Activated CD4-positive, alpha-beta T cell treated with anti-CD3 and anti-CD28 coated beads for 24 hours (primary cell): Measurements from ENCODE around the gene ABHD4.
A peak's percentile ranks its signal among the peaks of the same experiment; 100 is the strongest.
"Not testable (repeated sequence)": the region's sequence is repeated elsewhere in the genome, so short reads cannot be mapped to it uniquely, and the experiment has no call there.

ENCODE experiments used
- DNase-seq, 2 donors: peaks; one replicate each; pipeline ENCODE4 v3.0.0-alpha.2; 2020; ENCODE audit warnings: low read depth in 2 of 2

The ABHD4 gene

GRCh38 chr14:22627506-22628263 is 29.6 kb downstream of the ABHD4 start:
- DNase-seq, result no peak

GRCh38 chr14:22629361-22629760 is 31.3 kb downstream of the ABHD4 start:
- DNase-seq, result no peak

- DNase-seq, result no peak
Observed at GRCh38 chr14:22630066-22630465, 32.0 kb downstream of the ABHD4 start.

- DNase-seq, result no peak
Observed at GRCh38 chr14:22630486-22630885, 32.4 kb downstream of the ABHD4 start.

GRCh38 chr14:22634233-22634900 is 36.3 kb downstream of the ABHD4 start:
- no peak for DNase-seq

- not testable (repeated sequence) for DNase-seq
Observed at GRCh38 chr14:22635980-22636379, 37.9 kb downstream of the ABHD4 start.

GRCh38 chr14:22640192-22640591 is 42.1 kb downstream of the ABHD4 start:
- DNase-seq, result no peak

GRCh38 chr14:22641846-22642245 is 43.7 kb downstream of the ABHD4 start:
- no peak for DNase-seq

GRCh38 chr14:22644305-22644635 is 46.2 kb downstream of the ABHD4 start, which contains the start of gene OR6J1:
Gene OR6J1 (minus strand): TSS chr14:22644352. CDS start chr14:22634811, 9,541 bp downstream.
- DNase-seq, result no peak

DNA sequence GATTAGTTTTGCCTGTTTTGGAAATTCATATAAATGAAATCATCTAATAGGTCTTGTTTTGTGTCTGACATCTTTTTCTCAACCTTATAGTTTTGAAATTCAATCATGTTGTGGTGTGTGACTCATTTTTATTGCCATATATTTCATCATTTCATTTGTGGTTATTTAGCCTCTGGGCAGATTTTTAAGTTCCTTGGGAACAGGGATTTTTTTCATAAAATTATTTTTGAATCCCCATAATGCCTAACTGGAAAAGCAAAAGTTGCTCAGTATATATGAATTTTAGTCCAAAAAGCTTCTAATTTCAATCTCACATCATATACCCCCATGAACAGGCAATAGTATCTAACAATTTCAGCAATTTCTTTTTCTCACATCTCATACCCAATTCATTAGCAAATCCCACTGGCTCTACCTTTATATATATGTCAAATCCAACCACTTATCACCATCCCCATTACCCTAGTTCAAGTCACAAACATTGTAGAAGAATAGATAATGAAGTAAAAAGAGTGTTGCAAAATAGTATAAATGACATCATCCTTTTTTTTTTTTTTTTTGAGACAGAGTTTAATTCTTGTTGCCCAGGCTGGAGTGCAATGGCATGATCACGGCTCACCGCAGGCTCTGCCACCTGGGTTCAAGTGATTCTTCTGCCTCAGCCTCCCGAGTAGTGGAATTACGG is 48.6 kb downstream of the ABHD4 start:
- DNase-seq, result no peak

DNA sequence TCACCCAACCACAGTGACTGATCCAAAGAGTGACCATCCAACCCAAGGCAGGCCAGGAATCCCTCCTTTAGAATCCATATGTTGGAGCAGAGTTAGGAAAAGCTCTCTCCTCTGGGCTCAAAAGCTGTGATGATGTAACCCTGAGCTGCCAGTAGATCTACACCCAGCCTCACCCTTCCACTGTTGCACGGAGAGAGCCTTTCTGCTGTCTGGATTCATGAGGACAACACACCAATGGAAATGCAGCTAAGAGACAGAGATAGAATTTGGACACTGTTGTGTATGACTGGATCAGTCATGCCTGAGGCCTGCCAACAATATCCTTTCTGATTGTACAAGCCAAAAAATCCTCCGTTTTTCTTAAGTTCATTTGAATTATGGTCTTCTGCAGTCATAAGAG is 50.4 kb downstream of the ABHD4 start:
- no peak for DNase-seq

DNA sequence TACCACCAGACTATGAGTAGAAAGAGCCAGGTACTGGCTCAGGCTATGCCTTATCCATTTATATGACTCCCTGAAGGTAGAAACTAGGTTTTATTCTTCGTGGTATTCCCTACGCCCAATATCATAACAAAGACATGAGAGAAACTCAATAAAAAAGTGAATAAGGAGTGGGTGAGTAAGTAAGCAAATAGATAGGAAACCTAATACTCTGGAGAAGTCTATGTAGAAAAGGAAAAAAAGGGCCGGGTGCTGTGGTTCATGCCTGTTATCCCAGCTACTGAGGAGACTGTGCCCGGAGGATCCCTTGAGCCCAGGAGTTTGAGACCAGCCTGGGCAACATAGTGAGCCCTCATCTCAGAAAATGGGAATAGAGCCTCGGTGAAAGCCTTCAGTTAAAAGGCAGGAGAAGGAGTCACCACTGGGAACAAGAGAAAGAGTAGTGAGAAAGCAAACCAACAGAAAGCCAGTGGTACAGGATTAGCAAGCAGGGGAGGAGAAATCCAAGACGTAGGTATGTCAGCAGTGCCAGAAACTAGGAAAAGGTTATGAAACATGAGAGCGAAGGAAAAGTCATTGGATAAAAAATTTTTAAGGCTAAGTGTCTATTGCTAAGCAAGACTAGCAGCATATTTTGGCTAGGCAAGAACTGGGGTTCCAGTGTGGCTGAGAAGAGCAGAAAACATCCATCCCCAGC is 52.1 kb downstream of the ABHD4 start:
- no peak for DNase-seq

DNA sequence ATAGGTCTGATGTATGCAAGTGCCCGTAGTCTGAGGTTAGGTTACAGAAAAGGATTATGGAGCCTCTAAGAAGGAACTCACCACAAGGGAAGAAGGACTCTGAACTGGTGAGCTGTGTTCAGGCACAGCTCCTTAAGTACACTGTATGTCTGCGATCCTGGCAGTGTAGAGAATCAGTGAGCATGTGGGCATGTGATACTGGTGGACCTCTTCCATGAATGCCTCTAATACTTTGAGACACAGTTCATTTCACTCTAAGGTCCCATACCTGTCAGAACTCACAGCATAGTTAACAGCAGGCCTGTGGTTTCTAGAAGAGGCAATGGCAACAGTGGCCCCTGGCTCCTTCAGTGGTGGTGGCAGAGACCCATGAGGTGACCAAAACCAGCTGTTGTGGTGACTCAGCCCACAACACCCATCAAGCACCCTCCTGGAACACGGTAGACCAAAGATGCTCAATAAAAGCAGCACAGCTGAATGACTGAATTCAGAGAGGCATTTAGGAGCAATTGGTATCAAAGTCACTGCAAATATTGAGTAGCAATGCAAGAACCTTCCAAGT is 52.9 kb downstream of the ABHD4 start:
- no peak for DNase-seq

DNA sequence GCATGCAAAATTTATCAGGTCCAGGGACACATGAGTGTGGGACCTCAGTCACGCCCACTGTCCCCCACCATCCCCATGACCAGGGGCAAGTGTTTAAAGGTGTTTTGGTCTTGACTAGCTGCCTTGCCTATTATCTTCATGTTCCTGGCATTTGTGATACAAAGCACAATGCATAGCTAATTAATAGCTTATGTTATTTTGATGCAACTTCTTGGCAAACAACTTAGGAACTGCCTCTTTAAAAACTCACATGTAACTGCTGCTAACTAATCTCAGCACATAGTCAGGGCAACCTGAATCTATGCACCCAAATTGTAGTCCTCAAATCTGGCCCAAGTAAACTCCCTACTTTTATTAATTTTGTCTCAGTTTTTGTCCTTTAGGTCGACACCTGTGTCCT is 53.5 kb downstream of the ABHD4 start:
- DNase-seq, result no peak

DNA sequence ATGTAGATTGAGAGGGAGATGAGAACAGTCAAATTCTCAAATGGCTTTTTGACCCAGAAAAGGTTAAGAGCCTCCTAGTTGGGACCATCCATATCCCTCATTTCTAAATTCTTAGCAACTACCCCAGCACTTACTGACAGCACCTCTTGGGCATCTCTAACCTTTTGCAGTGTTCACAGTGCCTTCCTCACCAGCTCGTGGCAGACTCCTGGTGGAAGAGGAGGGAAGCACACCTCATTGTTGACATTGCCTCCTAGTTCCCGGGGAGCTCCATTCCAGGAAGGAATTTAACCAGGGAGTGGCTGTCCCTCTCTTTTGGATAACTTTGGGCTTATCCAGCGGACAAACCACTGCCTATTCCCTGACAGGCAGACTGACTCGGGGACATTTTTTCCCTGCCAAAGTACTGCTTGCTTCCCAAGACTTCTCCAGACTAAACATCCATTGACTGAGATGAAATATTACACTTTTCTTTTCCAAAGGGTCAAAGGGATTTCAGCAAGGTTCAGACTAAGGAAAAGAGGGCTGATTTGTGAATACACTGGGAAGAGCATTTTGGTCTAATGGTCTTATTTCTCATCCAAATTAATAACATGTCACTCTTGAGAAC is 55.0 kb downstream of the ABHD4 start:
- DNase-seq, result peak; percentile 28 to 35

DNA sequence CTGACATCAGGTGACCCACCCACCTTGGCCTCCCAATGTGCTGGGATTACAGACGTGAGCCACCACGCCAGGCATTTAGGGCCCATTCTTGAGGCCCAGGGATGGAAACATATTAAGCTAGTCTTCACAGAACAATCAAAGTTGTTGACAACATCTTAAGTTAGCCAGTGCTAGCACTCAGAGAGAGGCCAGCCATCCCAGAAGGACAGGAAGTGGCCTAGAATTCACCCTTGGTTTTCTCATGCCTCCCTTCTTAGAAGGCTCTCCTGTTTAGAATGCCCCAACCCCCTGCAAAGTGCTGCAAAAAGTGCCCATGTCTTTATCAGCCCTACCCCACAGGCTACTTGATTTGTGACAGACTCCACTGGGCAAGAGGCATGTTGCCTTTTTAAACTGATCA is 58.1 kb downstream of the ABHD4 start:
- no peak for DNase-seq

GRCh38 chr14:22656945-22657731 is 59.0 kb downstream of the ABHD4 start:
- no peak for DNase-seq

DNA sequence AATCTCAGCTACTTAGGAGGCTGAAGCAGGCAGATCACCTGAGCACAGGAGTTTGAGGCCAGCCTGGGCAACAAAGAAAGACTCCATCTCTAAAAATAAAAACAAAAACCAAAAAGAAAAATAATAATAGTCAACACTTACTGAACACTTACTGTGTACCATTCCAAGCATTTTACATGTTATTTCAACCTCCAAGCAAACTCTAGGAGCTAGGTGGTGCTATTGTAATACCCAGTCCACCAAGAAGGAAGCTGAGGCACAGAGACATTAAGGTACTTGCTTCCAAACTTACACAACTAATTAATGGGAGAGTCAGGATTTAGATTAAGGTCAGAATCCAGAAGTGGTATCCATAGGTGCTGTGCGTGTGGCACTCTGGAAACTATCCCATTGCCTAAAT is 59.8 kb downstream of the ABHD4 start:
- no peak for DNase-seq

- no peak for DNase-seq
Observed at GRCh38 chr14:22658946-22659345, 60.8 kb downstream of the ABHD4 start.

DNA sequence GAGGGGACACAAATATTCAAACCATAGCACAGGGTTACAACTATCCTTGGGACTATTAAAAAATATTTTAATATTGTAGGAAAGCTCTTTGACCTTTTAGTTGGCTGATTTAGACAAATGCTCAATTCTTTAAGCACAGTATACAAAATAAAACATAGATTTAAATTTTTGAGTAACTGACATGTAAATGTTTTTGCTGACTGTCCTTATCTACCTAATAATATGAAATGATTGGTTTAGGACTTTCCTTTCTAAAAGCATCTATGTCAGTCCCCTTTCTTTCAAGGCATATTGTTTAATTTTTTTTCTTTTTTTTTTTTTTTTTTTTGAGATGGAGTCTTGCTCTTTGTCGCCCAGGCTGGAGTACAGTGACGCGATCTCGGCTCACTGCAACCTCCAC is 62.6 kb downstream of the ABHD4 start:
- DNase-seq, result no peak
